Small intestine (tissue), 7 donors: ENCODE results near the gene HIF3A. TPM values are rescaled to one million over a fixed set of nuclear protein-coding genes. Genes with fewer than 3 reads are reported as not detected.
"Not testable (repeated sequence)": the region's sequence is repeated elsewhere in the genome, so short reads cannot be mapped to it uniquely, and the experiment has no call there.

Source experiments
- DNase-seq, 2 donors: peaks; one replicate each; pipeline versions ENCODE4 v3.0.0 to v3.0.0-alpha.2; 2013
- FAIRE-seq: peaks from 2 replicates; lab custom pipeline; 2012; peaks lifted over from hg19 to GRCh38; lab: Jason Lieb, UNC
- H3K27ac ChIP-seq, 3 donors: one replicate each; pipeline ENCODE4 v1.5.1; 2013; ENCODE audit warnings: low read length in 2 of 3, mild to moderate bottlenecking in 2 of 3, control low read depth in 1 of 3, inconsistent platforms in 1 of 3, low read depth in 1 of 3, moderate library complexity in 1 of 3
- H3K27me3 ChIP-seq, 3 donors: one replicate each; pipeline ENCODE4 v1.6.1; 2013; ENCODE audit warnings: low read length in 3 of 3, inconsistent platforms in 1 of 3; ENCODE audit not compliant: control insufficient read depth in 3 of 3, insufficient read depth in 3 of 3
- H3K36me3 ChIP-seq, 3 donors: one replicate each; pipeline ENCODE4 v1.6.1; 2013; ENCODE audit warnings: low read length in 3 of 3, inconsistent platforms in 1 of 3, low read depth in 1 of 3, mild to moderate bottlenecking in 1 of 3, moderate library complexity in 1 of 3; ENCODE audit not compliant: control insufficient read depth in 3 of 3, insufficient read depth in 2 of 3
- H3K4me1 ChIP-seq, 3 donors: one replicate each; pipeline ENCODE4 v1.6.1; 2013; ENCODE audit warnings: low read length in 2 of 3, inconsistent platforms in 1 of 3, low read depth in 1 of 3, mild to moderate bottlenecking in 1 of 3, moderate library complexity in 1 of 3; ENCODE audit not compliant: control insufficient read depth in 3 of 3, insufficient read depth in 2 of 3
- H3K4me3 ChIP-seq, 3 donors: one replicate each; pipeline ENCODE4 v1.5.1; 2013; ENCODE audit warnings: low read length in 3 of 3, control low read depth in 1 of 3, inconsistent platforms in 1 of 3, low read depth in 1 of 3, mild to moderate bottlenecking in 1 of 3, moderate library complexity in 1 of 3
- H3K9me3 ChIP-seq, 2 donors: one replicate each; pipeline ENCODE4 v1.6.1; 2013; ENCODE audit warnings: low read depth in 1 of 2, low read length in 1 of 2; ENCODE audit not compliant: control insufficient read depth in 2 of 2, insufficient read depth in 1 of 2
- WGBS, 3 donors: extraction: QIAGEN DNeasy Blood & Tissue Kit; methylation state at CpG; one replicate each; pipeline ENCODE4 v1.1.7; 2013; 5-methylcytosine and 5-hydroxymethylcytosine counted together
- polyA plus RNA-seq, 4 donors: library from polyadenylated mRNA; stranded (reverse) in 3 of 4; unstranded in 1 of 4; fragments of 200-250 nt in 3 of 4; fragments of 120-200 nt in 1 of 4; gene quantifications; one replicate each; pipeline versions ENCODE4 v1.2.1 to v1.2.3, GENCODE V29; 2013
- donor health status: healthy with polysubstance abuse.
- donor health status: control.
- donor health status: control.
- donor health status: Bipolar disorder and iron deficiency.
- donor health status: healthy.

The HIF3A gene
- polyA plus RNA-seq, 4 donors, result 0.89 to 159 (median 16.0) TPM

DNA sequence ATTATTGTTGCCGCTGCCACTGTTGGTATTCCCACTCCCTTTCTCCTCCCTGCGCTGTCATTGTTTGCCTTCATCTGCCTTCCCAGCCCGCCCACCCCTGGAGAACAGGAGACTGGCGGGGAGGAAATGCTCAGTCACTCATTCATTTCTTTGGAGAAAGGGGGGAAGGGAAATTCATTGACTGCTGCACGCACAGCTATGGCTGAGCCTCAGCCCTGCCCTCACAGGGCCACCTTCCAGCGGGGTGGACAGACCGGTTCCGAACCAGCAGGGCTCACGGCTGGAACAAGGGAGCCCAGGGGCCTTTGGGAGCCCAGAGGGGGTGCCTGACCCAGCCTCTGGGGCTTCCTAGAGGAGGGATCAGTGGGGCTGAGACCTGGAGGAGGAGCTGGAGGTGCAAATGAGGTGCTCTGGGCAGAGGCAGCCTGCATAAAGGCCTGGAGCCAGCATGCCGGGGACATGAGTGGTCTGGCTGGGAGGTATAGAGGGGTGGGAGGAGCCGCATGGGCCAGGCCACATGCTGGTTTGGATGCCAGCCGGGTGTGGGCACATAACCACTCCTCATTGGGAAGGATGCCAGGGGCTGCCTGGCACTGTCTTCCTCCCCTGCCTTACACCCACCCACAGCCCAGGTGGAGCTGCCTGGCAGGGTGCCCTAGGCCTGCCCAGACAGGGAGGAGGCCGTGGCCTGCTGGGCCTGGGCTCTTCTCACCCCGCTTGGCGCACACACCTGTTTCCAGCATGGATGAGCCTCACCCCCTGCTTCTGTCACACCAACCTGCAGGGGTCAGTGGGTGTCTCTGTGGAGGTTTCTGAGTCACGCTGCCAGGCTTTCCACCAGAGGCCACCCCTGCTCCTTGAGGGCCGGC, 76.9 kb downstream of the HIF3A start:
- FAIRE-seq, result no peak
- H3K4me1 ChIP-seq, result peaks cover 0 to 6% (median 0%) of the 10 kb centered on the region in 3 donors

DNA sequence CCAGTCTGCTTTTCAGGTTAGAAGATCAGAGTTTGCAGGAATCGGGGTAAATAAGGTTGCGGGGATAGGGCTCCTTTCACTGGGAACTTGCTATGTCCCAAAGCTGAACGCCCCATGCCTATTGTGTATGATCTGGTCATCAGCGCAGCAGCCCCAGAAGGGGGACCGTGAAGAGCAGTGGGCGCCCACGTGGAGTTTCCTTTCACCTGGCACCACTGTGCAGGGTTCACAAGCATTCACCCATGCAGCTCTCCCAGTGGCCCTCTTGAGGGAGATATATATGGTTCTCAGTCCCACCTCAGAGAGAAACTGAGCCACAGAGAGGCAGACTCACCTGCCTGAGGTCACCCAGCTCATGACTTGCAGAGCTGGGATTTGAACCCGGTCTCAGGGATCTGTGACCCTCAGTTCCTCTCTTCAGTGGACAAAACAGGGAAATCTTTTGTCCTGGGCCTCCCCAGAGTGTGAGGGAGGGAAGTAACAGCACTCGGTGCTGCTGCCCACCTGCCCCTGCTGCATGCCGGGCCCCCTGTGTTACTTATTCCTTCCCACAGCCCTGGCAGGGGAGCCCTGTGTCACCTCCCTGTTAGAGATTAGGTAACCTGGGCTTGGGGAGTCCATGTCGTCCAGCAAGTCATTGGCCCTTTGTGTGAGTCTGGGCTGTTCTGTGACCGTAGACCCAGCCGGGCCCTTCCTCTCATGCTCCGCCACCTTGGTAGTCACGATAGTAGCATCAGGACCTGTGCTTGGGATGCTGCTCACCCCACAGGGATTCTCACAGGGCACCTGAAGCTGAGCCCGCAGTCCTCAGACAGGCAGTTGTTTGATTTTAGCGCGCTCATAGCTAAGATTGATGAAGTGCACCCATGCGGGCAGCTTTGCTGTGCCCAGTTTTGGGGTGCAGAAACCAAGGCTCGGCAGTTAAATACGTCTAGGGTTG, 78.0 kb downstream of the HIF3A start:
- WGBS, 3 donors, result 85 to 93% (median 91%) methylated on average over 21 of the region's 21 CpGs
- H3K4me3 ChIP-seq, result no peak overlapping the region
- H3K36me3 ChIP-seq, result peaks cover 4 to 70% (median 15%) of the 10 kb centered on the region in 3 donors
- no peaks in the 10 kb centered on the region for H3K9me3 ChIP-seq
- H3K4me1 ChIP-seq, result peaks cover 0 to 6% (median 0%) of the 10 kb centered on the region in 3 donors
- no peak overlapping the region for H3K27ac ChIP-seq
- DNase-seq (no peak), FAIRE-seq (no peak)
- no peaks in the 10 kb centered on the region for H3K27me3 ChIP-seq

More for the DNA sequence above, 76.9 kb downstream of the HIF3A start:
- Histone ChIP-seq H3K27ac (peak overlapping the region in 1 of 3 donors; percentile 71), H3K36me3 (peaks cover 4 to 66% (median 15%) of the 10 kb centered on the region in 3 donors), H3K4me3 (no peak overlapping the region), H3K9me3 (no peaks in the 10 kb centered on the region), H3K27me3 (no peaks in the 10 kb centered on the region)
- peak in 1 of 2 donors; percentile 80 for DNase-seq
- WGBS, 3 donors, result 21 to 54% (median 49%) methylated on average over 16 to 17 of the region's 17 CpGs

GRCh38 chr19:46375476-46376067, 78.7 kb downstream of the HIF3A start:
- FAIRE-seq, H3K27me3 ChIP-seq, H3K4me1 ChIP-seq, H3K9me3 ChIP-seq, DNase-seq, H3K27ac ChIP-seq, H3K4me3 ChIP-seq: not testable (repeated sequence)
- 94 to 97% (median 95%) methylated on average over 15 to 22 of the region's 22 CpGs for WGBS, 3 donors
- H3K36me3 ChIP-seq, result peaks cover 4 to 69% (median 15%) of the 10 kb centered on the region in 3 donors

DNA sequence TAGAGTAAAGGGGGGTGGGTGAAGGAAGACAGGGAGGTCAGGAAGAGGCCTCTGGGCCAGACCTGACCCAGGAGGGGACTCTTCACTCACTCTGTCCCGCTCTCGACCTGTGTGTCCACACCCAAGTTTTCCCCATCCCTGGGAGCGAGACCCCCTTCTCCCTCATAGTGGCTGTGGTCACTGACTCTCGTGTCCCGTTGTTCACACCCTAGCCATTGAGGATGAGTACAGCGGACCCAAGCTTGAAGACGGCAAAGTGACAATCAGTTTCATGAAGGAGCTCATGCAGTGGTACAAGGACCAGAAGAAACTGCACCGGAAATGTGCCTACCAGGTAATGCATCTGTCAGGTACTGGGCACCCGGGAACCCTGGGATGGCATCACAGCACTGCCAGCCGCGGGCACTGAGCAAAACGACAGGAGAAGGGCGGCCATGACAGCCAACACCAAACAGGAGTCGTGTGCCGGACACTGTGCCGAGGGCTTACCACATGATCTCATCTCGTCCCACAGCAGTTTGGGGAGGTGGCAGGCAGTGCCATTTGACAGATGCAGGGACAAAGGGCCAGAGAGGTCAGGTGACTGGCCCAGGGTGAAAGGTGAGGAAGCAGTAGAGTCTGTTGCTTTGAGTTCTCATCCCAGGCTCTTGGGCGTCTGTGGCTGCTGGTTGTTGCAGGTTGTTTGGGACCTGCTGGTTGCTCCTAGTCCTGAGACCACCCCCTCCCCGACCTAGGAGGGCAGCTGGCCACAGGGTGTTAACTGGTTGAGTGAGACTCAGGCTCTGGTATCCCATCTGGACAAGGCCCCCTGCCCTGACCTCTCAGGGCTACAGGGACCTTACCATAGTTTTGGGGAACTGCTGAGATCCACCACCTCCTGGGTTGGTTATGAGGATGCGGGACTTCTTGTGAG, 79.7 kb downstream of the HIF3A start:
- FAIRE-seq, result no peak
- Histone ChIP-seq H3K27ac (no peak overlapping the region), H3K27me3 (no peaks in the 10 kb centered on the region), H3K9me3 (no peaks in the 10 kb centered on the region), H3K4me1 (peaks cover 0 to 6% (median 0%) of the 10 kb centered on the region in 3 donors), H3K36me3 (peaks cover 4 to 65% (median 15%) of the 10 kb centered on the region in 3 donors), H3K4me3 (no peak overlapping the region)
- WGBS, 3 donors, result 95 to 97% (median 96%) methylated on average over 19 to 20 of the region's 20 CpGs
- DNase-seq, result no peak

DNA sequence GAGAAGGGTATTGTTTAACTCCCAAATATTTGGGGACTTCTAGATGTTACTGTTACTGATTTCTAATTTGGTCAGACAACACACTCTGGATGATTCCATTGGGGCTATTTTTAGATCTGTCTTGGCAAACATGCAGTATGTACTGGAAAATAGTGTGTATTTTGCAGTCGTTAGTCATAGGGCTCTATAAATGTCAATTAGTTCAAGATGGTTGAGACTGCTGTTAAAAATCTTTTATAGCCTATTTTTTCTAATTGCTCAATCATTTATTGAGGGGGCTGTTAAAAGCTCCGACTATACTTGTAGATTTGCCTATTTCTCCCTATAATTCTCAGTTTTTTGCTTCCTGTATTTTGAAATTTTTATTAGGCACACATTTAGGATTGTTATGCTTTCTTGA, 81.4 kb downstream of the HIF3A start:
- H3K36me3 ChIP-seq, result peaks cover 10 to 60% (median 12%) of the 10 kb centered on the region in 3 donors
- H3K4me1 ChIP-seq, result peaks cover 0 to 5% (median 0%) of the 10 kb centered on the region in 3 donors
- no peak overlapping the region for H3K27ac ChIP-seq
- H3K27me3 ChIP-seq, result no peaks in the 10 kb centered on the region
- FAIRE-seq (no peak), DNase-seq (no peak)
- no peak overlapping the region for H3K4me3 ChIP-seq
- H3K9me3 ChIP-seq, result no peaks in the 10 kb centered on the region
- WGBS, 3 donors, result 43 to 62% (median 48%) methylated on average over 2 of the region's 2 CpGs

DNA sequence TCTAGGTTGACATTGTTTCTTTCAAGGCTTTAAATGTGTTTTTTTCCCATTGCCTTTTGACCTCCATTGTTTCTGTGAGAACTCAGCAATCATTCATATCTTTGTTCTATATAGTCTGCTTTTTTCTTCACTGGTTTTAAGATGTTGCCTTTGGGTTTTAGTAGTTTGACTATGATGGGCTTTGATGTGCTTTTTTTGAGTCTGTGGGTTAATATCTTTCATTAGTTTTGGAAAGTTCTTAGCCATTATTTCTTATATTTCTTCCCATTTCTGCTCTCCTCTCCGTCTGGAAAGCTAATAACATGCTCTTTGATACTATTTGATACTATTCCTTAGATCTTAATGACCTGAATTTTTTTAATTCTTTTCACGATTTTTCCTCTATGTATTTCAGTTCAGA, 83.8 kb downstream of the HIF3A start:
- Histone ChIP-seq H3K9me3 (no peaks in the 10 kb centered on the region), H3K4me3 (no peak overlapping the region), H3K27ac (no peak overlapping the region), H3K36me3 (peaks cover 15 to 63% (median 16%) of the 10 kb centered on the region in 3 donors), H3K4me1 (no peaks in the 10 kb centered on the region), H3K27me3 (no peaks in the 10 kb centered on the region)
- no peak for DNase-seq
- no peak for FAIRE-seq
- 90 to 99% (median 92%) methylated on average over 2 of the region's 2 CpGs for WGBS, 3 donors

DNA sequence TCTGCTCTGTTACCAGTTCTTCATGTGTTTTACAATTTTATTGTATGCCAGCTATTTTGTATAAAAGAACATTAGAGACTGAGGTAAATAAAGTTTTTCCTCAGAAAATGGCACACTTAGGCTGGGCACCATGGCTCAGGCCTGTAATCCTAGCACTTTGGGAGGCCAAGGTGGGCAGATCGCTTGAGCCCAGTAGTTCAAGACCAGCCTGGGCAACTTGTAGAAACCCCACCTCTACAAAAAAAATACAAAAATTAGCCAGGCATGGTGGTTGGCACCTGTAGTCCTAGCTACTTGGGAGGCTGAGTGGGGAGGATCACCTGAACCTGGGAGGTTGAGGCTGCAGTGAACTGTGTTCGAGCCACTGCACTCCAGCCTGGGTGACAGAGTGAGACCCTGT, 84.5 kb downstream of the HIF3A start:
- Histone ChIP-seq H3K4me1 (no peaks in the 10 kb centered on the region), H3K36me3 (peaks cover 15 to 63% (median 17%) of the 10 kb centered on the region in 3 donors), H3K27me3 (no peaks in the 10 kb centered on the region), H3K4me3 (no peak overlapping the region), H3K27ac (no peak overlapping the region), H3K9me3 (no peaks in the 10 kb centered on the region)
- WGBS, 3 donors, result 96 to 98% (median 96%) methylated on average over 2 of the region's 2 CpGs
- DNase-seq (no peak), FAIRE-seq (no peak)
